ENCODE results near the gene ASAP3. TPM values are rescaled to one million over a fixed set of nuclear protein-coding genes. Genes with fewer than 3 reads are reported as not detected.
A peak's percentile ranks its signal among the peaks of the same experiment; 100 is the strongest.

ASAP3 gene
- total RNA-seq, 1 experiment from 2014 or later, result 0.60 TPM

- H3K27ac ChIP-seq (ENCODE audit: low read length), result no peak overlapping the region
- H3K4me1 ChIP-seq (ENCODE audit: low read length), result no peaks in the 10 kb centered on the region
- H4K20me1 ChIP-seq (ENCODE audit: insufficient read depth, low read depth, low read length), result no peaks in the 10 kb centered on the region
- H3K9me2 ChIP-seq (replicated peaks; ENCODE audit: insufficient read depth, low read length), result no peaks in the 10 kb centered on the region
- no peak for DNase-seq
- no peaks in the 10 kb centered on the region for H3K36me3 ChIP-seq (ENCODE audit: insufficient read depth, low read length)
- H3K27me3 ChIP-seq (ENCODE audit: low read length), result no peaks in the 10 kb centered on the region
- no peak overlapping the region for H2AFZ ChIP-seq (ENCODE audit: low read length)
- no peaks in the 10 kb centered on the region for H3K79me2 ChIP-seq (ENCODE audit: low read length)
- no peaks in the 10 kb centered on the region for H3K9me3 ChIP-seq (ENCODE audit: low read length)
- no peak overlapping the region for H3K4me2 ChIP-seq (ENCODE audit: low read depth, low read length, poor library complexity, severe bottlenecking)
- H3K4me3 ChIP-seq (ENCODE audit: low read length), result no peak overlapping the region
- no peak overlapping the region for H3K9ac ChIP-seq (ENCODE audit: low read length)
Measured at GRCh38 chr1:23419180-23419579, 64.8 kb downstream of the ASAP3 start.

GRCh38 chr1:23417570-23417969, 66.4 kb downstream of the ASAP3 start:
- Histone ChIP-seq H3K4me2 (ENCODE audit: low read depth, low read length, poor library complexity, severe bottlenecking) (no peak overlapping the region), H3K9ac (ENCODE audit: low read length) (no peak overlapping the region), H3K9me2 (replicated peaks; ENCODE audit: insufficient read depth, low read length) (no peaks in the 10 kb centered on the region), H3K79me2 (ENCODE audit: low read length) (no peaks in the 10 kb centered on the region), H3K36me3 (ENCODE audit: insufficient read depth, low read length) (no peaks in the 10 kb centered on the region), H3K27me3 (ENCODE audit: low read length) (no peaks in the 10 kb centered on the region), H2AFZ (ENCODE audit: low read length) (no peak overlapping the region), H3K4me1 (ENCODE audit: low read length) (no peaks in the 10 kb centered on the region), H3K9me3 (ENCODE audit: low read length) (no peaks in the 10 kb centered on the region), H3K27ac (ENCODE audit: low read length) (no peak overlapping the region), H3K4me3 (ENCODE audit: low read length) (no peak overlapping the region), H4K20me1 (ENCODE audit: insufficient read depth, low read depth, low read length) (no peaks in the 10 kb centered on the region)
- DNase-seq, result no peak

- no peaks in the 10 kb centered on the region for H3K27me3 ChIP-seq (ENCODE audit: low read length)
- no peaks in the 10 kb centered on the region for H3K9me2 ChIP-seq (replicated peaks; ENCODE audit: insufficient read depth, low read length)
- H3K4me2 ChIP-seq (ENCODE audit: low read depth, low read length, poor library complexity, severe bottlenecking), result no peak overlapping the region
- H3K27ac ChIP-seq (ENCODE audit: low read length), result no peak overlapping the region
- no peaks in the 10 kb centered on the region for H4K20me1 ChIP-seq (ENCODE audit: insufficient read depth, low read depth, low read length)
- DNase-seq, result no peak
- H3K79me2 ChIP-seq (ENCODE audit: low read length), result no peaks in the 10 kb centered on the region
- H3K9me3 ChIP-seq (ENCODE audit: low read length), result no peaks in the 10 kb centered on the region
- H3K4me3 ChIP-seq (ENCODE audit: low read length), result no peak overlapping the region
- no peaks in the 10 kb centered on the region for H3K4me1 ChIP-seq (ENCODE audit: low read length)
- H3K36me3 ChIP-seq (ENCODE audit: insufficient read depth, low read length), result no peaks in the 10 kb centered on the region
- H3K9ac ChIP-seq (ENCODE audit: low read length), result no peak overlapping the region
- no peak overlapping the region for H2AFZ ChIP-seq (ENCODE audit: low read length)
Measured at GRCh38 chr1:23416964-23417363, 67.0 kb downstream of the ASAP3 start.

GRCh38 chr1:23408797-23409290, 75.1 kb downstream of the ASAP3 start:
- H2AFZ ChIP-seq (ENCODE audit: low read length), result no peak overlapping the region
- H4K20me1 ChIP-seq (ENCODE audit: insufficient read depth, low read depth, low read length), result no peaks in the 10 kb centered on the region
- H3K9me3 ChIP-seq (ENCODE audit: low read length), result no peaks in the 10 kb centered on the region
- no peak for DNase-seq
- no peaks in the 10 kb centered on the region for H3K36me3 ChIP-seq (ENCODE audit: insufficient read depth, low read length)
- H3K4me2 ChIP-seq (ENCODE audit: low read depth, low read length, poor library complexity, severe bottlenecking), result no peak overlapping the region
- H3K9ac ChIP-seq (ENCODE audit: low read length), result no peak overlapping the region
- no peak overlapping the region for H3K4me3 ChIP-seq (ENCODE audit: low read length)
- H3K4me1 ChIP-seq (ENCODE audit: low read length), result no peaks in the 10 kb centered on the region
- no peaks in the 10 kb centered on the region for H3K27me3 ChIP-seq (ENCODE audit: low read length)
- no peaks in the 10 kb centered on the region for H3K9me2 ChIP-seq (replicated peaks; ENCODE audit: insufficient read depth, low read length)
- no peaks in the 10 kb centered on the region for H3K79me2 ChIP-seq (ENCODE audit: low read length)
- no peak overlapping the region for H3K27ac ChIP-seq (ENCODE audit: low read length)

- Histone ChIP-seq H3K4me3 (ENCODE audit: low read length) (no peak overlapping the region), H3K9me2 (replicated peaks; ENCODE audit: insufficient read depth, low read length) (no peaks in the 10 kb centered on the region), H4K20me1 (ENCODE audit: insufficient read depth, low read depth, low read length) (no peaks in the 10 kb centered on the region), H3K36me3 (ENCODE audit: insufficient read depth, low read length) (no peaks in the 10 kb centered on the region), H3K27ac (ENCODE audit: low read length) (no peak overlapping the region), H3K27me3 (ENCODE audit: low read length) (no peaks in the 10 kb centered on the region), H2AFZ (ENCODE audit: low read length) (no peak overlapping the region), H3K79me2 (ENCODE audit: low read length) (no peaks in the 10 kb centered on the region), H3K4me2 (ENCODE audit: low read depth, low read length, poor library complexity, severe bottlenecking) (no peak overlapping the region), H3K4me1 (ENCODE audit: low read length) (no peaks in the 10 kb centered on the region), H3K9me3 (ENCODE audit: low read length) (no peaks in the 10 kb centered on the region), H3K9ac (ENCODE audit: low read length) (no peak overlapping the region)
- no peak for DNase-seq
Measured at GRCh38 chr1:23407016-23407630, 76.9 kb downstream of the ASAP3 start.

- H3K27me3 ChIP-seq (ENCODE audit: low read length), result no peaks in the 10 kb centered on the region
- H3K9me2 ChIP-seq (replicated peaks; ENCODE audit: insufficient read depth, low read length), result no peaks in the 10 kb centered on the region
- H2AFZ ChIP-seq (ENCODE audit: low read length), result no peak overlapping the region
- H3K4me2 ChIP-seq (ENCODE audit: low read depth, low read length, poor library complexity, severe bottlenecking), result no peak overlapping the region
- H3K4me3 ChIP-seq (ENCODE audit: low read length), result no peak overlapping the region
- H3K36me3 ChIP-seq (ENCODE audit: insufficient read depth, low read length), result no peaks in the 10 kb centered on the region
- H3K79me2 ChIP-seq (ENCODE audit: low read length), result no peaks in the 10 kb centered on the region
- H3K9ac ChIP-seq (ENCODE audit: low read length), result no peak overlapping the region
- DNase-seq, result no peak
- H3K9me3 ChIP-seq (ENCODE audit: low read length), result no peaks in the 10 kb centered on the region
- H3K4me1 ChIP-seq (ENCODE audit: low read length), result no peaks in the 10 kb centered on the region
- no peaks in the 10 kb centered on the region for H4K20me1 ChIP-seq (ENCODE audit: insufficient read depth, low read depth, low read length)
- H3K27ac ChIP-seq (ENCODE audit: low read length), result no peak overlapping the region
Measured at GRCh38 chr1:23405946-23406345, 78.0 kb downstream of the ASAP3 start.

- H3K9me3 ChIP-seq (ENCODE audit: low read length), result no peaks in the 10 kb centered on the region
- no peaks in the 10 kb centered on the region for H3K4me1 ChIP-seq (ENCODE audit: low read length)
- H3K4me2 ChIP-seq (ENCODE audit: low read depth, low read length, poor library complexity, severe bottlenecking), result no peak overlapping the region
- H2AFZ ChIP-seq (ENCODE audit: low read length), result no peak overlapping the region
- H4K20me1 ChIP-seq (ENCODE audit: insufficient read depth, low read depth, low read length), result no peaks in the 10 kb centered on the region
- no peak overlapping the region for H3K4me3 ChIP-seq (ENCODE audit: low read length)
- H3K36me3 ChIP-seq (ENCODE audit: insufficient read depth, low read length), result no peaks in the 10 kb centered on the region
- no peaks in the 10 kb centered on the region for H3K27me3 ChIP-seq (ENCODE audit: low read length)
- peak; percentile 91 for DNase-seq
- no peak overlapping the region for H3K27ac ChIP-seq (ENCODE audit: low read length)
- no peak overlapping the region for H3K9ac ChIP-seq (ENCODE audit: low read length)
- H3K9me2 ChIP-seq (replicated peaks; ENCODE audit: insufficient read depth, low read length), result no peaks in the 10 kb centered on the region
- H3K79me2 ChIP-seq (ENCODE audit: low read length), result no peaks in the 10 kb centered on the region
Measured at GRCh38 chr1:23403735-23404486, 80.1 kb downstream of the ASAP3 start.

GRCh38 chr1:23403355-23403734, 80.6 kb downstream of the ASAP3 start:
- Histone ChIP-seq H3K9ac (ENCODE audit: low read length) (no peak overlapping the region), H3K27ac (ENCODE audit: low read length) (no peak overlapping the region), H3K79me2 (ENCODE audit: low read length) (no peaks in the 10 kb centered on the region), H3K9me2 (replicated peaks; ENCODE audit: insufficient read depth, low read length) (no peaks in the 10 kb centered on the region), H2AFZ (ENCODE audit: low read length) (no peak overlapping the region), H3K9me3 (ENCODE audit: low read length) (no peaks in the 10 kb centered on the region), H3K4me3 (ENCODE audit: low read length) (no peak overlapping the region), H3K36me3 (ENCODE audit: insufficient read depth, low read length) (no peaks in the 10 kb centered on the region), H3K27me3 (ENCODE audit: low read length) (no peaks in the 10 kb centered on the region), H3K4me1 (ENCODE audit: low read length) (no peaks in the 10 kb centered on the region), H4K20me1 (ENCODE audit: insufficient read depth, low read depth, low read length) (no peaks in the 10 kb centered on the region), H3K4me2 (ENCODE audit: low read depth, low read length, poor library complexity, severe bottlenecking) (no peak overlapping the region)
- no peak for DNase-seq

Measured in Karpas-422 (cell line).